Suprapubic skin (tissue), 4 donors: ENCODE data around the gene IQSEC3.
"Not testable (repeated sequence)": the region's sequence is repeated elsewhere in the genome, so short reads cannot be mapped to it uniquely, and the experiment has no call there.

Experiments
- CTCF ChIP-seq, 2 donors: fragments of 200-600 bp in 1 of 2; fragments of 450-650 bp in 1 of 2; sonication (generic) in 1 of 2; IDR thresholded peaks; one replicate each; pipeline ENCODE4 v1.5.1; 2016 to 2019; ENCODE audit warnings: antibody characterized with exemption in 2 of 2, mild to moderate bottlenecking in 1 of 2, moderate library complexity in 1 of 2
- EP300 ChIP-seq: sonication (generic); formaldehyde crosslinking; IDR thresholded peaks from one replicate; pipeline ENCODE4 v1.6.1; 2017; ENCODE audit warnings: antibody characterized with exemption
- POLR2A ChIP-seq, 2 donors: fragments of 450-650 bp; IDR thresholded peaks; one replicate each; pipeline ENCODE4 v1.6.1; 2017; ENCODE audit warnings: antibody characterized with exemption in 2 of 2, mild to moderate bottlenecking in 2 of 2, moderate library complexity in 2 of 2
- POLR2AphosphoS5 ChIP-seq, 3 donors: sonication (generic); formaldehyde crosslinking; IDR thresholded peaks; one replicate each; pipeline ENCODE4 v1.6.1; 2017; ENCODE audit warnings: antibody characterized with exemption in 3 of 3

- TF ChIP-seq CTCF (IDR thresholded peaks at IDR 0.05); POLR2A (IDR thresholded peaks at IDR 0.05); POLR2AphosphoS5 (IDR thresholded peaks at IDR 0.05); EP300: not testable (repeated sequence)
Observed at GRCh38 chr12:217029-217428, 150.5 kb downstream of the IQSEC3 start.
